ENCODE measurements around the gene C1orf185. TPM values are rescaled to one million over a fixed set of nuclear protein-coding genes. Genes with fewer than 3 reads are reported as not detected.
"Not testable (repeated sequence)": the region's sequence is repeated elsewhere in the genome, so short reads cannot be mapped to it uniquely, and the experiment has no call there.

The C1orf185 gene
- total RNA-seq, 1 donor from 2014 or later: not detected

GRCh38 chr1:51133045-51133444 is 31.0 kb downstream of the C1orf185 start:
- H3K4me3 Mint-ChIP-seq: no peak overlapping the region
- H3K9me3 Mint-ChIP-seq: peaks cover 12% of the 10 kb centered on the region
- DNase-seq (ENCODE audit: low read depth, low spot score): no peak
- no peak for TF ChIP-seq CTCF (conservative IDR thresholded peaks at IDR 0.05)
- no peaks in the 10 kb centered on the region for H3K4me1 Mint-ChIP-seq
- peaks cover 2% of the 10 kb centered on the region for H3K36me3 Mint-ChIP-seq (ENCODE audit: low read depth)
- peaks cover 41% of the 10 kb centered on the region for H3K27me3 Mint-ChIP-seq (ENCODE audit: low read depth)
- H3K27ac Mint-ChIP-seq (ENCODE audit: unreplicated experiment): no peak overlapping the region

- not testable (repeated sequence) for H3K4me1 Mint-ChIP-seq; DNase-seq (ENCODE audit: low read depth, low spot score); H3K36me3 Mint-ChIP-seq (ENCODE audit: low read depth); H3K27ac Mint-ChIP-seq (ENCODE audit: unreplicated experiment); H3K4me3 Mint-ChIP-seq
- peaks cover 12% of the 10 kb centered on the region for H3K9me3 Mint-ChIP-seq
- H3K27me3 Mint-ChIP-seq (ENCODE audit: low read depth): peaks cover 49% of the 10 kb centered on the region
Measured at GRCh38 chr1:51137696-51138095, 35.7 kb downstream of the C1orf185 start.

- DNase-seq (ENCODE audit: low read depth, low spot score): no peak
- Mint-ChIP-seq H3K36me3 (ENCODE audit: low read depth) (no peaks in the 10 kb centered on the region), H3K9me3 (no peaks in the 10 kb centered on the region), H3K4me1 (no peaks in the 10 kb centered on the region), H3K4me3 (no peak overlapping the region), H3K27ac (ENCODE audit: unreplicated experiment) (no peak overlapping the region), H3K27me3 (ENCODE audit: low read depth) (peaks cover 45% of the 10 kb centered on the region)
- TF ChIP-seq CTCF (conservative IDR thresholded peaks at IDR 0.05): no peak
Measured at GRCh38 chr1:51139474-51139873, 37.4 kb downstream of the C1orf185 start.

DNA sequence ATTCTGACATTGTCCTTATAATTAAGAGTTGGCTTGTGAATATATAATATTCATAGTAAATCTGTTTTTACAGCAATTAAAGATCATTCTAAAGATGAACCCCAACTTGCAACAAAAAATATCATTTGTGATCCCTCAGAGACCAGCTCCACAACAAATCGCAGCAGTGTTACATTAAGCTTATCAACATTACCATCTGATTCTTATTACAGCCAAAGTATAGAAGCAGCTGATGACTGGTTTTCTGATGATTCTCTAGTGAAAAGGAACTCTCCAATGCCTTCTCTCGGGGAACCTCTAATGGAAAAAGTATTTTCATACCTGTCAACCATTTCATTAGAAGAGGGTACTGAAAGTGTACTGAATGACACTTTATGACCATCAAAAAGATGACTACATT is 45.4 kb downstream of the C1orf185 start:
- no peaks in the 10 kb centered on the region for H3K36me3 Mint-ChIP-seq (ENCODE audit: low read depth)
- DNase-seq (ENCODE audit: low read depth, low spot score): no peak
- H3K4me3 Mint-ChIP-seq: no peak overlapping the region
- H3K4me1 Mint-ChIP-seq: no peaks in the 10 kb centered on the region
- H3K27ac Mint-ChIP-seq (ENCODE audit: unreplicated experiment): no peak overlapping the region
- H3K27me3 Mint-ChIP-seq (ENCODE audit: low read depth): peaks cover 19% of the 10 kb centered on the region
- TF ChIP-seq CTCF (conservative IDR thresholded peaks at IDR 0.05): no peak
- H3K9me3 Mint-ChIP-seq: no peaks in the 10 kb centered on the region

GRCh38 chr1:51154776-51155175 is 52.7 kb downstream of the C1orf185 start:
- Mint-ChIP-seq H3K36me3 (ENCODE audit: low read depth) (peaks cover 3% of the 10 kb centered on the region), H3K27me3 (ENCODE audit: low read depth) (peaks cover 20% of the 10 kb centered on the region), H3K4me1 (no peaks in the 10 kb centered on the region), H3K4me3 (no peak overlapping the region), H3K27ac (ENCODE audit: unreplicated experiment) (no peak overlapping the region), H3K9me3 (peaks cover 5% of the 10 kb centered on the region)
- DNase-seq (ENCODE audit: low read depth, low spot score): no peak
- no peak for TF ChIP-seq CTCF (conservative IDR thresholded peaks at IDR 0.05)

GRCh38 chr1:51156752-51157151 is 54.7 kb downstream of the C1orf185 start:
- TF ChIP-seq CTCF (conservative IDR thresholded peaks at IDR 0.05): no peak

More at GRCh38 chr1:51156752-51157151, 54.7 kb downstream of the C1orf185 start:
- H3K4me3 Mint-ChIP-seq: no peak overlapping the region
- no peak overlapping the region for H3K27ac Mint-ChIP-seq (ENCODE audit: unreplicated experiment)
- peaks cover 3% of the 10 kb centered on the region for H3K36me3 Mint-ChIP-seq (ENCODE audit: low read depth)
- no peaks in the 10 kb centered on the region for H3K4me1 Mint-ChIP-seq
- DNase-seq (ENCODE audit: low read depth, low spot score): no peak
- peaks cover 25% of the 10 kb centered on the region for H3K27me3 Mint-ChIP-seq (ENCODE audit: low read depth)
- peaks cover 5% of the 10 kb centered on the region for H3K9me3 Mint-ChIP-seq
